ENCODE results near the gene TSHZ3. TPM values are rescaled to one million over a fixed set of nuclear protein-coding genes. Genes with fewer than 3 reads are reported as not detected.

TSHZ3 gene
- total RNA-seq, 1 donor from 2014 or later, result 3.0 TPM

DNA sequence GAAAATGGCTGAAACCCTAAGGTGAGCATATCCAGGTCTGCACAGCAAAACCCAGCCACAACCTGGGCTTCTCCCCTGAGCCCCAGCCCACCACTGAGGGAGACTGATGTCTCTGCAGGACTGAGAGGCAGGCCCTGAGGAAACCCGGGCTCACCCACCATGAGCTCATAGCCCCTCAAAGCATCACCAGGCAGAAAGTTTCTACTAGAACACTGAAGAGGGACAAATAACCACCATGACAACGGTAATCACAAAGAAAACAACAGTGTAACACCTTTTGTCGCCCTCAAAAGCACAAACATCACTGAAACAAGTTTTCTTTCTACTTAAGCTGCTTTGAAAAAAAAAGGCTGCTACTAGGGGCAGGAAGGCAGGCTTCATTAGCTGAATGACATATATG, 29.8 kb downstream of the TSHZ3 start:
- TF ChIP-seq, protein P1, sequence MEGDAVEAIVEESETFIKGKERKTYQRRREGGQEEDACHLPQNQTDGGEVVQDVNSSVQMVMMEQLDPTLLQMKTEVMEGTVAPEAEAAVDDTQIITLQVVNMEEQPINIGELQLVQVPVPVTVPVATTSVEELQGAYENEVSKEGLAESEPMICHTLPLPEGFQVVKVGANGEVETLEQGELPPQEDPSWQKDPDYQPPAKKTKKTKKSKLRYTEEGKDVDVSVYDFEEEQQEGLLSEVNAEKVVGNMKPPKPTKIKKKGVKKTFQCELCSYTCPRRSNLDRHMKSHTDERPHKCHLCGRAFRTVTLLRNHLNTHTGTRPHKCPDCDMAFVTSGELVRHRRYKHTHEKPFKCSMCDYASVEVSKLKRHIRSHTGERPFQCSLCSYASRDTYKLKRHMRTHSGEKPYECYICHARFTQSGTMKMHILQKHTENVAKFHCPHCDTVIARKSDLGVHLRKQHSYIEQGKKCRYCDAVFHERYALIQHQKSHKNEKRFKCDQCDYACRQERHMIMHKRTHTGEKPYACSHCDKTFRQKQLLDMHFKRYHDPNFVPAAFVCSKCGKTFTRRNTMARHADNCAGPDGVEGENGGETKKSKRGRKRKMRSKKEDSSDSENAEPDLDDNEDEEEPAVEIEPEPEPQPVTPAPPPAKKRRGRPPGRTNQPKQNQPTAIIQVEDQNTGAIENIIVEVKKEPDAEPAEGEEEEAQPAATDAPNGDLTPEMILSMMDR (conservative IDR thresholded peaks at IDR 0.05), result no peak
- Mint-ChIP-seq H3K9me3 (no peaks in the 10 kb centered on the region), H3K27ac (ENCODE audit: unreplicated experiment) (no peak overlapping the region), H3K36me3 (ENCODE audit: low read depth) (no peaks in the 10 kb centered on the region), H3K27me3 (ENCODE audit: low read depth) (peaks cover 4% of the 10 kb centered on the region), H3K4me1 (peaks cover 28% of the 10 kb centered on the region), H3K4me3 (no peak overlapping the region)
- no peak for DNase-seq (ENCODE audit: low read depth, low spot score)

DNA sequence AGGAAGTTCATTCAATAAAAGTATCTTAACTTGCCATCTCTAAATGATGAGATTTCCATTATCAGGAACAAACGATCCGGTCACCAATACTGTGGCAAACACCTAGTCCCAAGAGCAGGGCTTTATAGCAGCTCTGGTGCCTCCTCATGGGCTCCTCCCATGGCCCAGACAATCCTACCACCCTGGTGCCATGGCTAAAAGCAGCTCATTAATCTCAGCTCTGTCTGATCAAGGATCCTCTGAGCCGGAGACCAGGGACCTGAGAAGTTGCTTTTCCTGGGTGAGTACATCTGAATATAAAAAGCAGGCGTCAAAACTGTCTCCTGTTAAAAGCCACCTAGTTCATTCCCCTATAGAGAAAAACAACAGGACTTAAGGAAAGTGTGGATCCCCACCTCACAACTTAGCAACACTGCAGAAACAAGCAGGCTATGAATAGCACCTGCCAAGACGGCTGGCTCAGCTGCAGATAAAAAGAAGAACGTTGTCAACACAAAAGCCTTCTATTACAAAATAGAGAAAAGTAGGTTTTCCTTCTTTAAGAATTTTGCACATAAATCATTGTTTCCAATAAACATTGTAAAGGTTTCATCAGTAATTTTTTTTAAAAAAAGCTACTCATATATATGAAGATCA, 30.3 kb downstream of the TSHZ3 start:
- Mint-ChIP-seq H3K27me3 (ENCODE audit: low read depth) (peaks cover 4% of the 10 kb centered on the region), H3K9me3 (no peaks in the 10 kb centered on the region), H3K4me1 (peaks cover 28% of the 10 kb centered on the region), H3K4me3 (no peak overlapping the region), H3K27ac (ENCODE audit: unreplicated experiment) (no peak overlapping the region), H3K36me3 (ENCODE audit: low read depth) (no peaks in the 10 kb centered on the region)
- TF ChIP-seq, protein P1 (conservative IDR thresholded peaks at IDR 0.05), result no peak
- no peak for DNase-seq (ENCODE audit: low read depth, low spot score)

- Mint-ChIP-seq H3K4me1 (peaks cover 28% of the 10 kb centered on the region), H3K27me3 (ENCODE audit: low read depth) (peaks cover 4% of the 10 kb centered on the region), H3K4me3 (no peak overlapping the region), H3K36me3 (ENCODE audit: low read depth) (no peaks in the 10 kb centered on the region), H3K9me3 (no peaks in the 10 kb centered on the region), H3K27ac (ENCODE audit: unreplicated experiment) (no peak overlapping the region)
- TF ChIP-seq, protein P1 (conservative IDR thresholded peaks at IDR 0.05), result no peak
- DNase-seq (ENCODE audit: low read depth, low spot score), result no peak
Measured at GRCh38 chr19:31317570-31317969, 31.7 kb downstream of the TSHZ3 start.

GRCh38 chr19:31317093-31317492, 32.1 kb downstream of the TSHZ3 start:
- peaks cover 4% of the 10 kb centered on the region for H3K27me3 Mint-ChIP-seq (ENCODE audit: low read depth)
- H3K36me3 Mint-ChIP-seq (ENCODE audit: low read depth), result no peaks in the 10 kb centered on the region
- no peak for DNase-seq (ENCODE audit: low read depth, low spot score)
- H3K27ac Mint-ChIP-seq (ENCODE audit: unreplicated experiment), result no peak overlapping the region
- H3K4me1 Mint-ChIP-seq, result peaks cover 28% of the 10 kb centered on the region
- no peak overlapping the region for H3K4me3 Mint-ChIP-seq
- TF ChIP-seq, protein P1 (conservative IDR thresholded peaks at IDR 0.05), result no peak
- no peaks in the 10 kb centered on the region for H3K9me3 Mint-ChIP-seq

DNA sequence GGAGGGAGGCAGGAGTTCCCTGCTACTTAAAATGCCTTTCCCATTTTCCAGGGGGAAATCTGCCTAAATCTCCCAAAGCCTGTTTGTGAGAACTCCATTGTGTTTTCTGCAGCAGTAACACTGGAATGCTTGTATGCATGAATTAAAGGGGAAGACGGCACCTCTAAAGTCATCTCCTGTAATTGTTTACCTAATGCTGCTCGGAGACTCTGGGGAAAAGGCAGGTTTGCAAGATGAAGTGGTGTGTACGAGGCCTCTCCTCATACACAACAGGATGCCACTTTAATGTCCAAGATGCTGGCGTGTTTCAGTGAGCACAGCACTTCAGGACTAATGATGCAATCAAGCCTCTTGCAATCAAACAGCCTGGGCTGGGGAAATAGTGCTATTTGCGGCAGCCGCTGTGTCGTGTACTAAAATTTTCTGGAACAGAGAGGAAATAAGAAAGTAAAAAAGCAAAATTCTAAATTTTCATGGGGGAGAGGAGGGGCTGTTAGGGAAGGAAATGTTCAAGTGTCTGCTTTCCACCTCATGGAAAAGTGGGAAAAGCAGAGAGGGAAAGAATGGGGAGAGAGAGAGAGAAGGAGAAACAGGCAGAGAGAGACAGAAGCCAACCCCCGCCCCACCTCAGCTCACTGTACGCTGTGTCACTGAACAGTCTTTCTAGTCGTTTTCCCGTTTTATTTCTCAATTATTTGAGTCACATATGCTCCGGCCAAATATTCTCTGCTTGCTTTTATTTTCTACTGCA, 32.9 kb downstream of the TSHZ3 start:
- Mint-ChIP-seq H3K36me3 (ENCODE audit: low read depth) (no peaks in the 10 kb centered on the region), H3K4me3 (no peak overlapping the region), H3K27ac (ENCODE audit: unreplicated experiment) (no peak overlapping the region), H3K4me1 (peaks cover 28% of the 10 kb centered on the region), H3K9me3 (no peaks in the 10 kb centered on the region), H3K27me3 (ENCODE audit: low read depth) (peaks cover 4% of the 10 kb centered on the region)
- TF ChIP-seq, protein P1 (conservative IDR thresholded peaks at IDR 0.05), result no peak
- DNase-seq (ENCODE audit: low read depth, low spot score), result no peak
